Endothelial cell (in vitro differentiated cells): ENCODE data around the gene FGL2. TPM values are rescaled to one million over a fixed set of nuclear protein-coding genes. Genes with fewer than 3 reads are reported as not detected.
"Not testable (repeated sequence)": the region's sequence is repeated elsewhere in the genome, so short reads cannot be mapped to it uniquely, and the experiment has no call there.

Source experiments
- DNase-seq: peaks from one replicate; pipeline ENCODE4 v3.0.0; 2021; ENCODE audit warnings: low spot score
- H3K27ac Mint-ChIP-seq: one replicate; pipeline ENCODE4 v1.8.0; 2021; ENCODE audit warnings: mixed read lengths, inconsistent platforms; ENCODE audit not compliant: unreplicated experiment
- H3K27me3 Mint-ChIP-seq: one replicate; pipeline ENCODE4 v1.8.0; 2021; ENCODE audit warnings: mild to moderate bottlenecking, moderate library complexity, mixed read lengths, inconsistent platforms; ENCODE audit not compliant: unreplicated experiment
- H3K36me3 Mint-ChIP-seq: one replicate; pipeline ENCODE4 v1.8.0; 2021; ENCODE audit warnings: mild to moderate bottlenecking, low read depth, mixed read lengths, inconsistent platforms; ENCODE audit not compliant: unreplicated experiment
- H3K4me1 Mint-ChIP-seq: one replicate; pipeline ENCODE4 v1.8.0; 2021; ENCODE audit warnings: mild to moderate bottlenecking, mixed read lengths, inconsistent platforms; ENCODE audit not compliant: unreplicated experiment
- H3K4me3 Mint-ChIP-seq: one replicate; pipeline ENCODE4 v1.8.0; 2021; ENCODE audit warnings: mild to moderate bottlenecking, mixed read lengths, inconsistent platforms; ENCODE audit not compliant: unreplicated experiment
- H3K9me3 Mint-ChIP-seq: one replicate; pipeline ENCODE4 v1.8.0; 2021; ENCODE audit warnings: mixed read lengths, inconsistent platforms; ENCODE audit not compliant: unreplicated experiment
- CTCF ChIP-seq: fragments of 200-600 bp; sonication (generic); IDR thresholded peaks from one replicate; pipeline ENCODE4 v1.5.0; 2021; ENCODE audit warnings: antibody characterized with exemption; ENCODE audit not compliant: unreplicated experiment
- total RNA-seq: library from RNA; stranded (reverse); fragmentation: NEBNext Ultra II Directional; extraction: Animal tissue kit (Norgen Biotek cat#: 25700); gene quantifications from one replicate; pipeline ENCODE4 v1.2.1, GENCODE V29; 2021; ENCODE audit not compliant: unreplicated experiment

The FGL2 gene
- total RNA-seq, 1 donor from 2014 or later = not detected

- H3K4me1 Mint-ChIP-seq, H3K4me3 Mint-ChIP-seq, H3K27ac Mint-ChIP-seq, H3K27me3 Mint-ChIP-seq, H3K36me3 Mint-ChIP-seq, H3K9me3 Mint-ChIP-seq, DNase-seq: not testable (repeated sequence)
Measured at GRCh38 chr7:77172437-77173172, 27.0 kb downstream of the FGL2 start.

- not testable (repeated sequence) for DNase-seq, H3K9me3 Mint-ChIP-seq, H3K27ac Mint-ChIP-seq, H3K27me3 Mint-ChIP-seq, H3K36me3 Mint-ChIP-seq, H3K4me1 Mint-ChIP-seq, H3K4me3 Mint-ChIP-seq
Measured at GRCh38 chr7:77171073-77171472, 28.5 kb downstream of the FGL2 start.

- Mint-ChIP-seq H3K36me3 (no peaks in the 10 kb centered on the region), H3K9me3 (no peaks in the 10 kb centered on the region), H3K27ac (no peak overlapping the region), H3K4me1 (no peaks in the 10 kb centered on the region), H3K27me3 (no peaks in the 10 kb centered on the region), H3K4me3 (no peak overlapping the region)
- TF ChIP-seq CTCF = no peak
- no peak for DNase-seq
Measured at GRCh38 chr7:77157446-77157845, 42.2 kb downstream of the FGL2 start.

GRCh38 chr7:77157034-77157433 is 42.6 kb downstream of the FGL2 start:
- H3K9me3 Mint-ChIP-seq, H3K27ac Mint-ChIP-seq, H3K4me3 Mint-ChIP-seq, H3K36me3 Mint-ChIP-seq, H3K4me1 Mint-ChIP-seq, DNase-seq, H3K27me3 Mint-ChIP-seq: not testable (repeated sequence)

- not testable (repeated sequence) for H3K36me3 Mint-ChIP-seq, H3K4me1 Mint-ChIP-seq, DNase-seq, H3K27ac Mint-ChIP-seq, H3K4me3 Mint-ChIP-seq, H3K27me3 Mint-ChIP-seq, H3K9me3 Mint-ChIP-seq
Measured at GRCh38 chr7:77155601-77156377, 43.8 kb downstream of the FGL2 start.

- not testable (repeated sequence) for DNase-seq, H3K4me3 Mint-ChIP-seq, H3K9me3 Mint-ChIP-seq, H3K36me3 Mint-ChIP-seq, H3K4me1 Mint-ChIP-seq, H3K27me3 Mint-ChIP-seq
- H3K27ac Mint-ChIP-seq = peak overlapping the region; percentile 48
Measured at GRCh38 chr7:77154917-77155464, 44.6 kb downstream of the FGL2 start.

GRCh38 chr7:77152232-77152631 is 47.4 kb downstream of the FGL2 start:
- not testable (repeated sequence) for H3K36me3 Mint-ChIP-seq, H3K27ac Mint-ChIP-seq, H3K9me3 Mint-ChIP-seq, H3K4me1 Mint-ChIP-seq, DNase-seq, H3K4me3 Mint-ChIP-seq, H3K27me3 Mint-ChIP-seq

Other genes with a start within 250 kb of the FGL2 start
- not detected for gene SPDYE17, start 167.5 kb downstream of the FGL2 start, total RNA-seq
- gene SPDYE18, start 137.3 kb downstream of the FGL2 start, total RNA-seq = not detected
- gene CCDC146, start 77.2 kb downstream of the FGL2 start, total RNA-seq = 4.5 TPM
- 1.9 TPM for gene GSAP, start 216.5 kb upstream of the FGL2 start, total RNA-seq